Left forelimb (tissue), 1 donor: Measurements from ENCODE around the gene FAM221A.
"Not testable (repeated sequence)": the region's sequence is repeated elsewhere in the genome, so short reads cannot be mapped to it uniquely, and the experiment has no call there.

Experiments used
- DNase-seq: peaks from one replicate; pipeline ENCODE4 v3.0.0-alpha.2; 2018; ENCODE audit warnings: low spot score

Gene FAM221A

GRCh38 chr7:23709081-23709750 is 29.2 kb downstream of the FAM221A start:
- DNase-seq: no peak

- DNase-seq: no peak
Measured at GRCh38 chr7:23710000-23710399, 30.0 kb downstream of the FAM221A start, which contains the start of gene STK31. Gene STK31 (plus strand): TSS chr7:23710219. CDS start chr7:23710286, 67 bp downstream.

- no peak for DNase-seq
Measured at GRCh38 chr7:23712368-23713284, 32.6 kb downstream of the FAM221A start.

- DNase-seq: no peak
Measured at GRCh38 chr7:23713285-23714149, 33.5 kb downstream of the FAM221A start.

GRCh38 chr7:23714150-23714464 is 34.1 kb downstream of the FAM221A start:
- no peak for DNase-seq

- DNase-seq: no peak
Measured at GRCh38 chr7:23714579-23714978, 34.6 kb downstream of the FAM221A start.

GRCh38 chr7:23715099-23715498 is 35.1 kb downstream of the FAM221A start:
- no peak for DNase-seq

GRCh38 chr7:23717788-23718187 is 37.8 kb downstream of the FAM221A start:
- no peak for DNase-seq

GRCh38 chr7:23721456-23721855 is 41.5 kb downstream of the FAM221A start:
- no peak for DNase-seq

GRCh38 chr7:23722587-23723216 is 42.7 kb downstream of the FAM221A start:
- DNase-seq: not testable (repeated sequence)

- DNase-seq: not testable (repeated sequence)
Measured at GRCh38 chr7:23724113-23724512, 44.1 kb downstream of the FAM221A start.

GRCh38 chr7:23742051-23742450 is 62.1 kb downstream of the FAM221A start:
- DNase-seq: no peak

- DNase-seq: no peak
Measured at GRCh38 chr7:23743226-23743625, 63.2 kb downstream of the FAM221A start.

GRCh38 chr7:23746629-23747028 is 66.6 kb downstream of the FAM221A start:
- DNase-seq: no peak

- no peak for DNase-seq
Measured at GRCh38 chr7:23751852-23752251, 71.9 kb downstream of the FAM221A start.
